K562 (cell line): ENCODE results near the gene IRS1. TPM values are rescaled to one million over a fixed set of nuclear protein-coding genes. Genes with fewer than 3 reads are reported as not detected.

Source experiments
- ARID2 ChIP-seq: fragments of 450-650 bp; IDR thresholded peaks from 2 replicates; pipeline ENCODE4 v1.6.1; 2017; ENCODE audit warnings: antibody characterized with exemption, mild to moderate bottlenecking
- ATF1 ChIP-seq, 2 experiments: fragments of 450-650 bp in 1 of 2; IDR thresholded peaks; 2 replicates each; pipeline ENCODE4 v1.6.1; 2016; ENCODE audit warnings: missing compliant biosample characterization in 1 of 2, missing genetic modification characterization in 1 of 2
- FIP1L1 ChIP-seq: fragments of 200-400 bp; formaldehyde crosslinking; IDR thresholded peaks from 2 replicates; pipeline ENCODE4 v1.6.1; 2018; ENCODE audit warnings: mild to moderate bottlenecking, low read depth, low read length; ENCODE audit not compliant: poor library complexity, severe bottlenecking
- HNRNPH1 ChIP-seq: fragments of 200-400 bp; formaldehyde crosslinking; optimal IDR thresholded peaks from 2 replicates; pipeline ENCODE3; 2017; ENCODE audit warnings: low read depth, mild to moderate bottlenecking, low read length, moderate library complexity
- HNRNPL ChIP-seq: fragments of 200-400 bp; formaldehyde crosslinking; IDR thresholded peaks from 2 replicates; pipeline ENCODE4 v1.6.1; 2017; ENCODE audit warnings: low read depth, mild to moderate bottlenecking, low read length
- NR4A1 ChIP-seq, 2 experiments: fragments of 250-450 bp in 1 of 2; fragments of 450-650 bp in 1 of 2; sonication (Bioruptor Pico) in 1 of 2; IDR thresholded peaks; 2 replicates each; pipeline versions ENCODE4 v1.4.0 to v1.6.1; 2016 to 2020; ENCODE audit warnings: mild to moderate bottlenecking in 2 of 2, missing compliant biosample characterization in 1 of 2, missing genetic modification characterization in 1 of 2, moderate library complexity in 1 of 2
- POLR2A ChIP-seq: fragments of 450-650 bp; conservative IDR thresholded peaks from 2 replicates; pipeline ENCODE4 v1.6.1; 2016
- SIX5 ChIP-seq, 2 experiments: IDR thresholded peaks; 2 replicates each; pipeline ENCODE4 v1.6.1; 2011; ENCODE audit warnings: low read length in 2 of 2, borderline replicate concordance in 1 of 2, low read depth in 1 of 2, mild to moderate bottlenecking in 1 of 2, moderate library complexity in 1 of 2; ENCODE audit not compliant: insufficient read depth in 1 of 2
- SRF ChIP-seq, 2 experiments: fragments of 250-450, 450-650 bp in 1 of 2; sonication (Bioruptor Pico) in 1 of 2; sonication (generic) in 1 of 2; formaldehyde crosslinking; IDR thresholded peaks; 2 replicates each; pipeline versions ENCODE4 v1.5.0 to v1.5.1; 2020 to 2022; ENCODE audit warnings: mild to moderate bottlenecking in 1 of 2, missing genetic modification reagents in 1 of 2
- SRSF7 ChIP-seq: fragments of 200-400 bp; formaldehyde crosslinking; optimal IDR thresholded peaks from 2 replicates; pipeline ENCODE3; 2017; ENCODE audit warnings: mild to moderate bottlenecking, low read depth, low read length
- TEAD4 ChIP-seq, 2 experiments: sonication (generic) in 1 of 2; formaldehyde crosslinking in 1 of 2; IDR thresholded peaks; 2 replicates each; pipeline versions ENCODE4 v1.6.1 to v1.8.0; 2012 to 2022; ENCODE audit warnings: borderline replicate concordance in 1 of 2, inconsistent platforms in 1 of 2, low read length in 1 of 2, mild to moderate bottlenecking in 1 of 2, missing genetic modification reagents in 1 of 2
- ZNF324 ChIP-seq: fragments of 250-450 bp; sonication (Bioruptor Pico); IDR thresholded peaks from 2 replicates; pipeline ENCODE4 v1.4.0; 2020; ENCODE audit warnings: mild to moderate bottlenecking
- polyA plus RNA-seq, 8 experiments: library from polyadenylated mRNA; depleted of rRNA in 4 of 8; stranded (reverse) in 5 of 8; unstranded in 3 of 8; fragments of >200 nt; fragmentation: Nextera tagmentation in 2 of 8; fragmentation: Illumina TruSeq in 1 of 8; extraction: Ambion mirVana in 2 of 8; extraction: Trizol in 1 of 8; gene quantifications; 2 replicates each; pipeline versions ENCODE4 v1.2.1 to v1.2.3, GENCODE V29; 2011 to 2014; ENCODE audit warnings: inconsistent platforms in 1 of 8, missing spikeins in 1 of 8
- total RNA-seq, 7 experiments: library from RNA; depleted of rRNA in 6 of 7; stranded (reverse); fragments of >200 nt in 6 of 7; fragmentation: Illumina TruSeq in 2 of 7; extraction: Trizol in 2 of 7; gene quantifications; 2 replicates each; pipeline versions ENCODE4 v1.2.1 to v1.2.3, GENCODE V29; 2011 to 2021; ENCODE audit warnings: low replicate concordance in 1 of 7
- TF ChIP-seq, protein P1 (sequence below): fragments of 250-450 bp; sonication (Bioruptor Pico); IDR thresholded peaks from 2 replicates; pipeline ENCODE4 v1.5.0; 2021
- TF ChIP-seq, protein P2 (sequence below): fragments of 250-450 bp; sonication (Bioruptor Pico); IDR thresholded peaks from 2 replicates; pipeline ENCODE4 v1.5.0; 2021; ENCODE audit warnings: mild to moderate bottlenecking, borderline replicate concordance
- TF ChIP-seq, protein P3 (sequence below), 2 experiments: fragments of 450-650 bp; conservative IDR thresholded peaks; 2 replicates each; pipeline ENCODE4 v1.6.1; 2017; ENCODE audit warnings: mild to moderate bottlenecking in 2 of 2, moderate library complexity in 2 of 2
- TF ChIP-seq, protein P4 (sequence below): fragments of 450-650 bp; IDR thresholded peaks from 2 replicates; pipeline ENCODE4 v1.6.1; 2018; ENCODE audit not compliant: partially characterized antibody

IRS1 gene
- total and polyA plus RNA-seq, 9 of the 15 experiments (the other 6 are each of a cell fraction or from before 2014, with no cell fraction given): under 0.01 to 0.31 (median 0.08) TPM; not detected in 1

DNA sequence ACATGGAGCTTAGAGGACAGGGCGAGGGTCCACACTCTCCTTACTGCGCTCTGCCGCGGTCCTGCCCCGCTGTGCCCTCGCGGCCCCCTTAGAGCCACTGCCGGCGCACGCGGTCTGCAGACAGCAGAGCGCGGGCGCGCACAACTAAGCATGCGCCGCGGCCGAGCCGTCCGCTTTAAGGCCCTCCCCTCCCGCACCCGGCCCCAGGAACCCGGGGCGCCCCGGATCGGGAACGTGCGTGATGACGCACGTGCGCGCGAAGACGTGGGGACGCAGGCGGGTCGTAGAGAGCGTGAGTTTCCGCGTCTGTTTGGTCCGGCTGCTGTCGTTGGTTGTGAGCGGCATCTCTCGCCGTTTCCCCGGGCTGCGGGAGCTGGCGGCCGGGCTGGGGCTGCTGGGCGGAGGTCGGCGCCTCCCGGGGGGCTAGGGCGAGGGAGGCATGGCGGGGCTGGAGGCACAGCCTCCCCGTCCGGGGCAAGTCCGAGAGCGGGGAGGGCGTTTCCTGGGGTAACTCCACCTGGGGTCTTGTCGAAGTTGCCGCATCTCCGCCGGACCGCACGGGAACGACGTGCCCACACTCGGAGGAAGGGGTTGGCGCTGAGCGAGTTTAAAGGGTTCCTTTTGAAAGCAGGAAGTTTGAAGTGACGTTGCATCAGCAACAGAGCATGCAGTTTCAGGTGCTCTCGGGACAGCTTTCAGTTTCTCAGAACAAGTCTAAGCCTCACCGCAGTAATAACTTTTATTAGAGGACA is 36.4 kb upstream of the IRS1 start, which contains the start of gene RHBDD1 (continued):
- TF ChIP-seq, protein P1, sequence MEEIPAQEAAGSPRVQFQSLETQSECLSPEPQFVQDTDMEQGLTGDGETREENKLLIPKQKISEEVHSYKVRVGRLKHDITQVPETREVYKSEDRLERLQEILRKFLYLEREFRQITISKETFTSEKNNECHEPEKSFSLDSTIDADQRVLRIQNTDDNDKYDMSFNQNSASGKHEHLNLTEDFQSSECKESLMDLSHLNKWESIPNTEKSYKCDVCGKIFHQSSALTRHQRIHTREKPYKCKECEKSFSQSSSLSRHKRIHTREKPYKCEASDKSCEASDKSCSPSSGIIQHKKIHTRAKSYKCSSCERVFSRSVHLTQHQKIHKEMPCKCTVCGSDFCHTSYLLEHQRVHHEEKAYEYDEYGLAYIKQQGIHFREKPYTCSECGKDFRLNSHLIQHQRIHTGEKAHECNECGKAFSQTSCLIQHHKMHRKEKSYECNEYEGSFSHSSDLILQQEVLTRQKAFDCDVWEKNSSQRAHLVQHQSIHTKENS (CRISPR knock-in tag): no peak
- TF ChIP-seq, protein P2, sequence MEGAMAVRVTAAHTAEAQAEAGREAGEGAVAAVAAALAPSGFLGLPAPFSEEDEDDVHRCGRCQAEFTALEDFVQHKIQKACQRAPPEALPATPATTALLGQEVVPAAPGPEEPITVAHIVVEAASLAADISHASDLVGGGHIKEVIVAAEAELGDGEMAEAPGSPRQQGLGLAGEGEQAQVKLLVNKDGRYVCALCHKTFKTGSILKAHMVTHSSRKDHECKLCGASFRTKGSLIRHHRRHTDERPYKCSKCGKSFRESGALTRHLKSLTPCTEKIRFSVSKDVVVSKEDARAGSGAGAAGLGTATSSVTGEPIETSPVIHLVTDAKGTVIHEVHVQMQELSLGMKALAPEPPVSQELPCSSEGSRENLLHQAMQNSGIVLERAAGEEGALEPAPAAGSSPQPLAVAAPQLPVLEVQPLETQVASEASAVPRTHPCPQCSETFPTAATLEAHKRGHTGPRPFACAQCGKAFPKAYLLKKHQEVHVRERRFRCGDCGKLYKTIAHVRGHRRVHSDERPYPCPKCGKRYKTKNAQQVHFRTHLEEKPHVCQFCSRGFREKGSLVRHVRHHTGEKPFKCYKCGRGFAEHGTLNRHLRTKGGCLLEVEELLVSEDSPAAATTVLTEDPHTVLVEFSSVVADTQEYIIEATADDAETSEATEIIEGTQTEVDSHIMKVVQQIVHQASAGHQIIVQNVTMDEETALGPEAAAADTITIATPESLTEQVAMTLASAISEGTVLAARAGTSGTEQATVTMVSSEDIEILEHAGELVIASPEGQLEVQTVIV (CRISPR knock-in tag): no peak
- TF ChIP-seq ARID2 (no peak), POLR2A (peak; percentile 88; the same call in 1 of the 2 replicates), SRF (CRISPR knock-in tag; IDR thresholded peaks at IDR 0.05) (peak in 1 of 2 experiments; percentile 64; a peak in 1 of 4 replicates), SIX5 (IDR thresholded peaks at IDR 0.05; ENCODE audit: borderline replicate concordance in 1 of 2, insufficient read depth in 1 of 2, low read depth in 1 of 2, low read length in 2 of 2) (no peak), NR4A1 (CRISPR knock-in tag; IDR thresholded peaks at IDR 0.05) (no peak), NR4A1 (tag; IDR thresholded peaks at IDR 0.05) (0 out of 2 replicates have a peak, but pooled peaks have one; percentile 18), HNRNPH1 (no peak), SRSF7 (no peak), FIP1L1 (no peak), ATF1 (CRISPR knock-in tag; IDR thresholded peaks at IDR 0.05) (no peak), ATF1 (tag; IDR thresholded peaks at IDR 0.05) (peak; percentile 94), TEAD4 (IDR thresholded peaks at IDR 0.05; ENCODE audit: low read length) (no peak), TEAD4 (CRISPR knock-in tag; IDR thresholded peaks at IDR 0.05; ENCODE audit: borderline replicate concordance) (no peak), HNRNPL (peak; percentile 42; the same call in 1 of the 2 replicates), ZNF324 (CRISPR knock-in tag) (no peak)
- TF ChIP-seq, protein P3, sequence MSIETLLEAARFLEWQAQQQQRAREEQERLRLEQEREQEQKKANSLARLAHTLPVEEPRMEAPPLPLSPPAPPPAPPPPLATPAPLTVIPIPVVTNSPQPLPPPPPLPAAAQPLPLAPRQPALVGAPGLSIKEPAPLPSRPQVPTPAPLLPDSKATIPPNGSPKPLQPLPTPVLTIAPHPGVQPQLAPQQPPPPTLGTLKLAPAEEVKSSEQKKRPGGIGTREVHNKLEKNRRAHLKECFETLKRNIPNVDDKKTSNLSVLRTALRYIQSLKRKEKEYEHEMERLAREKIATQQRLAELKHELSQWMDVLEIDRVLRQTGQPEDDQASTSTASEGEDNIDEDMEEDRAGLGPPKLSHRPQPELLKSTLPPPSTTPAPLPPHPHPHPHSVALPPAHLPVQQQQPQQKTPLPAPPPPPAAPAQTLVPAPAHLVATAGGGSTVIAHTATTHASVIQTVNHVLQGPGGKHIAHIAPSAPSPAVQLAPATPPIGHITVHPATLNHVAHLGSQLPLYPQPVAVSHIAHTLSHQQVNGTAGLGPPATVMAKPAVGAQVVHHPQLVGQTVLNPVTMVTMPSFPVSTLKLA (conservative IDR thresholded peaks at IDR 0.05): peak; percentile 83 to 88
- TF ChIP-seq, protein P4, sequence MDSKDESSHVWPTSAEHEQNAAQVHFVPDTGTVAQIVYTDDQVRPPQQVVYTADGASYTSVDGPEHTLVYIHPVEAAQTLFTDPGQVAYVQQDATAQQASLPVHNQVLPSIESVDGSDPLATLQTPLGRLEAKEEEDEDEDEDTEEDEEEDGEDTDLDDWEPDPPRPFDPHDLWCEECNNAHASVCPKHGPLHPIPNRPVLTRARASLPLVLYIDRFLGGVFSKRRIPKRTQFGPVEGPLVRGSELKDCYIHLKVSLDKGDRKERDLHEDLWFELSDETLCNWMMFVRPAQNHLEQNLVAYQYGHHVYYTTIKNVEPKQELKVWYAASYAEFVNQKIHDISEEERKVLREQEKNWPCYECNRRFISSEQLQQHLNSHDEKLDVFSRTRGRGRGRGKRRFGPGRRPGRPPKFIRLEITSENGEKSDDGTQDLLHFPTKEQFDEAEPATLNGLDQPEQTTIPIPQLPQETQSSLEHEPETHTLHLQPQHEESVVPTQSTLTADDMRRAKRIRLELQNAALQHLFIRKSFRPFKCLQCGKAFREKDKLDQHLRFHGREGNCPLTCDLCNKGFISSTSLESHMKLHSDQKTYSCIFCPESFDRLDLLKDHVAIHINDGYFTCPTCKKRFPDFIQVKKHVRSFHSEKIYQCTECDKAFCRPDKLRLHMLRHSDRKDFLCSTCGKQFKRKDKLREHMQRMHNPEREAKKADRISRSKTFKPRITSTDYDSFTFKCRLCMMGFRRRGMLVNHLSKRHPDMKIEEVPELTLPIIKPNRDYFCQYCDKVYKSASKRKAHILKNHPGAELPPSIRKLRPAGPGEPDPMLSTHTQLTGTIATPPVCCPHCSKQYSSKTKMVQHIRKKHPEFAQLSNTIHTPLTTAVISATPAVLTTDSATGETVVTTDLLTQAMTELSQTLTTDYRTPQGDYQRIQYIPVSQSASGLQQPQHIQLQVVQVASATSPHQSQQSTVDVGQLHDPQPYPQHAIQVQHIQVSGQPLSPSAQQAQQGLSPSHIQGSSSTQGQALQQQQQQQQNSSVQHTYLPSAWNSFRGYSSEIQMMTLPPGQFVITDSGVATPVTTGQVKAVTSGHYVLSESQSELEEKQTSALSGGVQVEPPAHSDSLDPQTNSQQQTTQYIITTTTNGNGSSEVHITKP: peak; percentile 10
